T follicular helper cell (primary cell): ENCODE data around the gene CCDC9B.

Source experiments
- DNase-seq: peaks from one replicate; pipeline ENCODE4 v3.0.0-alpha.2; 2020; ENCODE audit warnings: low read depth
- total RNA-seq, 2 experiments: gene quantifications; one replicate each; lab custom pipeline; 2026; lab: John Stamatoyannopoulos, UW

Gene CCDC9B
- total RNA-seq, result 0.09 to 0.96 reads per million in 2 experiments

DNA sequence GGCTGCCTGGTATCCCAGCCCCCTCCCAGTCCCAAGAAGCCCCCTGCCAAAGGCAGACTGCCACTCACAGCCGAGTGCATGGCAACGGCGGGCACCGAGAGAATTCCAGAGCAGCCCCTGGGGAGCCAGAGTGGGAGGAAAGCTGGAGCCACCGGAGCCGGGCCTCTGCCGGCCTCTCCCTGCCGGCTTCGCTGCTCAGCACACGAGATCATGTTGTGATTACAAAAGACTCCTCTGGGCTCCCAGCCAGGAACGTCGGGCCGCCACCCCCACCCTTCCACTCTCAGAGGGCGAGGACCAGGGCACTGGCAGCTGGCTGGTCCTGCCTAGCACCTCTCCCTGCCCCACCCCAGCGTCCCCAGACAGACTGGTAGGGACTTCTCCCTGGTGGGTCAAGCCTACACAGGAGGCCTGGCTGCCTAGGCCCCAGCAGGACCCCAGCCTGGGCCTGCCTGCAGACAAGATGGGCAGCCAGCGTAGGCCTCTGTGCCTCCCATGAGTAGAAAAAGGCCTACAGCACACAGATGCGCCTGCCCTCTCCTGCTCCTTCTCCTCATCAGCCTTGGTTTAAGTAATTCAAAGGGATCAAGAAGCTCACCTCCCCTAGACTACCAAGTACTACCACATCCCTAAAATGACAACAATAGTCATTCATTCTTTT is at the start of gene CCDC9B:
Gene CCDC9B (minus strand): TSS at position 200 of the 661 bp plus-strand sequence. CDS start 120 bp downstream, at position 80.
- no peak for DNase-seq

DNA sequence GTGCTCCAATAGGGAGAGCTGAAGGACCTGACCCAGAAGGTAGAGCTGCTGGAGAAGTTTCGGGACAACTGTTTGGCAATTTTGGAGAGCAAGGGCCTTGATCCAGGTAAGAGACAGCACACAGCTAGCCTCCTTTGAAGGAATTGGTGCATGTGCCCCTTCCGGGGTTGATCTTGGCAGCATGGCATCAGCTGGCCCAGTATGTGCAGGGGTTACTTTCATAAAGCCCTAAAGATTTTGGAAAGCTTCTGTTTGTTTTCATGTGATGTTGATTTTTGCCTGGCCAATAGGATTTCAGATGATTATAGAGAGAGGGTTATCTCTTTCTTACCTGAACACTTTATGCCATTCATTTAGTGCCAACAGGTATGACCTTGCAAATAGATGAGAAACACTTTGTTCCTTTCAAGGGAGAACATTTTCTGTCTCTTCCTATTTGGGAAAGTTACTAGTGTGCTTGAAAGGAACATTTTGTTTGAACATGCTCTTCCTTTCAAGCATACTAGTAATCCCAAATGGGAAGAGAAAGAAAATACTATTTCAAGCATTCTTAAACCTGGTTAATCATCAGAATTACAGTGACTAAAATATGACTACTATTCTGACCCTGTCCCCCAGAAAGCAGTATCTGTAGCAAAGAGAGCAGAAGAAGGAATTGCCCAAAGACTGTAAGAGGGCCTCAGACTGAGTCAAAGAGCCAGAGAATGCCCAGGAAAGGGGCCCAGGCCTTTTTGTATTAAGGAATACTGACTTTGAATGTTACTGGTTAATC is 49.3 kb upstream of the CCDC9B start:
- DNase-seq, result no peak

GRCh38 chr15:40388941-40389823 is 48.4 kb upstream of the CCDC9B start:
- no peak for DNase-seq

DNA sequence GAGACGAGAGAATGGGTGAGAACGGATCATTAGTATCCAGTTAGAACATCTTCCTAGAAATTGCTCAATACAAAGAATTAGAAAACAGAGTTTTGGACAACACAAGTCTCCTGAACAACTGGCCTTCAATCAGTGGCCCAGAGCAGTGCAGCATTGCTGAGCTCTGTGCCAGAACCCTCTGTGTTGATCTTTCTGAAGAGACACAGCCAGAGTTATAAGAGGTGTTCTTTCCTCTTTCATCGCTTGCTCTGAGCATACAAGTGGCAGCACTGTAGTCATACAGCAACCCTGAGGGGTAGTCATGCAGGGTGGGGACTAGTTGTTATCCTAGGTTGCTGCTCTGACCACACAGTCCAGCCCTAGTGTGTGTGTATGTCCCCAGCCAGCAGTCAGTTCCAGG is 45.7 kb upstream of the CCDC9B start:
- DNase-seq, result no peak

DNA sequence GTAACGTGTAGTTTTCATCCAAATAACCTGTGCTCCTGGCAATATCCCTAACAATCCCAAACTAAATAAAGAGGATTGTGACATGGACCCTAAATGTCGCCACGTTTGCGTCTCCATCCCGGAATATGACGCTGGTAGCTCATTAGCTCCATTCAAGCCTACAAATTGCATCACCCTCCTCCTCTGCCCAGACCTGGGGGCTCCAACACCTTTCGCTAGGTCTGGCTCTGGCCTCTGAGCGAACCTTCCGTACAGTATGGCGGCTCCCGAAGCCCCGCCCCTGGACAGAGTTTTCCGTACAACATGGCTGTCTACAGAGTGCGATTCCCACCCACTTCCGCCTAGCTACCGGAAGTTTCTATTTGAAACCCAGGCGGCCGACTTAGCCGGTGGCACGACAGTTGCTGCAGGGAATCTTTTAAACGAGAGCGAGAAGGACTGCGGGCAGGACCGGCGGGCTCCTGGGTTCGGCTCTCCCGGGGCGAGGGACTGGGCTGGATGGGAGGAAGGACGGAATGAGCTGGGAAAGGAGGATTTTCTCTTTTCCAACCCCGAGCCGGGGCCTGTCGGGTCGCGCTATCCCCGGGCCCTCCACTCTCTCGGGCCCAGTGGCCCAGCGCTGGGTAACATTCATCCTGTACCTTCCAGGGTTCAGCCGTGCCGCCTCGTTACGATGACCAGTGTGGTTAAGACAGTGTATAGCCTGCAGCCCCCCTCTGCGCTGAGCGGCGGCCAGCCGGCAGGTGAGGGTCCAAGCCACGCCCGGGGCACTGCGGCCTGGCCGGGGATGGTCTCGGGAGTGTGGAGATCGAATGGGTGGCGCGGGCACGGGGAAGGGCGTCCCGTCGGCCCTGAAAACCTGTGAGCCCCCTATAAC is 42.1 kb upstream of the CCDC9B start, which contains the start of gene KNSTRN:
Gene KNSTRN (plus strand): TSS at position 142 of the 877 bp plus-strand sequence. CDS start 115 bp downstream, at position 257.
- peak; percentile 89 for DNase-seq

- DNase-seq, result no peak
Observed at GRCh38 chr15:40381818-40382529, 41.2 kb upstream of the CCDC9B start.

DNA sequence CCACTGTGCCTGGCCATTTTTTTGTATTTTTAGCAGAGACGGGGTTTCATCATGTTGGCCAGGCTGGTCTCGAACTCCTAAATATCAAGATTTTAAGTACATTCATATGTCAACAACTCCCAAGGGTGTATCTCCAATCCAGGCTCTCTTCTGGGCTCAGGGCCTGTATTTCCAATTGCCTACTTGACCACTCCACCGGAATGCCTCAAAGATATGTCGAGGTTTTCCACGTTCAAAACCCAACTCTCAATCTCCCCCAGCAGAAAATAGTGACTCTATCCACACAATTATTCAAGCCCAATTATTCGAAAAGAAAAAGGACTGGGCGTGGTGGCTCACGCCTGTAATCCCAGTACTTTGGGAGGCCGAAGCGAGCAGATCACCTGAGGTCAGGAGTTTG is 39.9 kb upstream of the CCDC9B start:
- no peak for DNase-seq

DNA sequence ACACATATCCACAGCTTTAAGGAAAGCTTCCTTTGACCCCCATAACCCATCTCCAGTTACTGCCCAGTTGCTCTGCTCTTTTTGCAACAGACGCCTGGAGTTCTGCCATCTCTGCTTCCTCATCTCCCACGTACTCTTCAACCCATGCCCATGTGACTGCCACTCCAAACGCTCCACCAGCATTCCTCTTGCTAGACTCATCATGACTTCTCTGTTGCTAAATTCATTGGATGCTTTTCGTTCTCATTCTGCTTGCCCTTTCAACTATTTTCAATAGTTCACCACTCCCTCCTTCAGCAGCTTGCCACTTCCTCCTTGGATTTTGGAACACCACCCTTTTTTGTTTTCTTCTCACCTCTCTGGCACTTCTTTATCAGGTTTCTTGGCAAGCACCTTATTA is 39.1 kb upstream of the CCDC9B start:
- no peak for DNase-seq

DNA sequence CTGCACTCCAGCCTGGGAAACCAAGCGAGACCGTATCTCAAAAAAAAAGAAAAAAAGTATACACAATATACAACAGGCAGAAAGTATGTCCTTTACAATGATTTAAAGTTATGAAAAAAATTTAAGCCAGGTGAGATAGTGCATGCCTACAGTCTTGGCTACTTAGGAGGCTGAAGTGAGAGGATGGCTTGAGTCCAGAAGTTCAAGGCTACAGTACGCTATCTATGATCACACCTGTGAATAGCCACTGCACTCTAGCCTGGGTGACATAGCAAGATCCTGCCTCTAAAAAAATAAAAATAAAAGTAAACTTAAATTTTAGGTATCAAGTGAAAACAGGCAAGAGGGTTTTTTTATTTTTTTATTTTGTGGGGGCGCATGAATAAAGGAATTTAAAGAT is 38.6 kb upstream of the CCDC9B start:
- DNase-seq, result no peak

- DNase-seq, result no peak
Observed at GRCh38 chr15:40377606-40378005, 36.9 kb upstream of the CCDC9B start.

DNA sequence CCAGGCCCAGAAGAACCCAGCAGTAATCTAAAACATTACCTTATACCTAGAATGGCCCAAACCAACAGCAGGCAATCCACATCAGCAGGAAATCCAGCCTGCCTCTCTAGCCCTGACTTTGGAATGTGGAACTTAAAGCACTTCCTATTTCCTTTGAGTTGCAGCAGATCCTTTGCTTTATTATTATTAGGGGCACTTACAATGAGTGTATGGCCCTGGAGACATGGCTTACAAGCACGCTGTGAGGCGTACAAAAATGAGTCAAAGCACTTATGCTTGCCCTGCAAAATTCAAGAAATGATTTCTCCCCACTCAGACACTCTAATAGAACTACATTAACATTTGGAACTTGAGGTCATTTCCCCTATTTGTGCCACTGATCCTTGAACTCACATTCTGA is 32.2 kb upstream of the CCDC9B start:
- DNase-seq, result no peak

DNA sequence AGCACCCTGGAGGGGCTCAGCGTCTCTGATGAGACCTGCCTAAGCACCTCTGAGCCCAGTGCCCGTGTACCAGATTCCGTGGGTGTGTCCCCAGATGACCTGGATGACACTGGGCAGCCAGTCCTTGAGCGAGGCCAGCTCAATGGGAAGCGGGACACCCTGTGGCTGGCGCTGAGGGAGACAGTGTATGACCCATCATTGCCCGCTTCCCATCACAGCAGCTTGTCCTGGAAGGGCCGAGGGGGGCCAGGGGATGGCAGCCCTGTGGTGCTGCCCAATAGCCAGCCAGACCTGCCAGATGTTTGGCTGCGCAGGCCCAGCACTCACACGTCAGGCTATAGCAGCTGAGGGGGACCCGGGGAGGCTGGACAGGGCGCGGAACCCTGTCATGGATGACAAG is 29.2 kb upstream of the CCDC9B start:
- DNase-seq, result no peak

- DNase-seq, result no peak
Observed at GRCh38 chr15:40369474-40369869, 28.7 kb upstream of the CCDC9B start.

- no peak for DNase-seq
Observed at GRCh38 chr15:40368719-40369473, 28.2 kb upstream of the CCDC9B start.

GRCh38 chr15:40367686-40368611 is 27.2 kb upstream of the CCDC9B start:
- peak; percentile 80 for DNase-seq

- no peak for DNase-seq
Observed at GRCh38 chr15:40367371-40367685, 26.6 kb upstream of the CCDC9B start.

DNA sequence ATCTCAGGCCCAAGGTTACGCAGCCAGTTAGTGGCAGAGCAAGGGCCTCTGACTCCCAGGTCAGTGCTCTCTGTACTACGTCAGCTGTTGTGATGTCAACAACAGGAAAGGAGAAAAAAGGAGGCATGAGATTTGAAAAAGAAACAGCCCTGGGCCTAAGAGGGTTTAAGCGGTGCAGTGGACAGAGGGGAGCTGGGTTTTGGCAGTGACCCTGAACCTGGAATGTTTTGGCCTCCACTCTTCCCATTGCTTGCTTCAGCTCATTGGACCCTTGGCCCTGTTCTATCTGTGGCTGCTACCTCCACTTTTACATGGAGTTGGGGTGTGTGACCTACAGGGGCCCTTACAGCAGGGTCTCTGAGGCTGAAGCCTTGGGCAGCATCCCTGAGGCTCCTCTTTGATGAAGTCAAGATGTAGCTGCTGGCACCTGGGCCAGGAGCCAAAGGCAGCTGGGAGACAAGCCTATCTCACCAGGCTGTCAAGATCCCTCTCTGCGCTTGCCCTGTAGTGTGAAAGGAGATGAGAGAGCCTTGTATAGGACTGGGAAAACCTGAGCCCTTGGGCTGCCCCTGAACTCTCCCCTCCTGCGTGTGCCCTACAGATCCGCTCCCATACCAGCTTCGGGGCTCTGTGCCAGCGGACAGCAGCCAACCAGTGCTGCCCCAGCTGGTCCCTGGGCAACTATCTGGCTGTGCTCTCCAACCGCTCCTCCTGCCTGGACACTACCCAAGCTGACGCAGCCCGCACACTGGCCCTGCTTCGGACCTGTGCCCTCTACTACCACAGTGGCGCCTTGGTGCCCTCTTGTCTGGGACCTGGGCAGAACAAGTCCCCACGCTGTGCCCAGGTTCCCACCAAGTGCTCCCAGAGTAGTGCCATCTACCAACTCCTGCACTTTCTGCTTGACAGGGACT is 26.0 kb upstream of the CCDC9B start:
- no peak for DNase-seq
